ENCODE measurements around the gene PRKG1. TPM values are rescaled to one million over a fixed set of nuclear protein-coding genes. Genes with fewer than 3 reads are reported as not detected.

Gene PRKG1
- total RNA-seq, 2 experiments from 2014 or later, result not detected

- DNase-seq, result no peak
- no peaks in the 10 kb centered on the region for H3K9me3 Mint-ChIP-seq (ENCODE audit: low read depth)
Measured at GRCh38 chr10:51852297-51852696, 778.0 kb downstream of the PRKG1 start.

GRCh38 chr10:51857305-51857704, 783.0 kb downstream of the PRKG1 start:
- no peak for ATAC-seq
- no peak for DNase-seq
- CTCF ChIA-PET, result no interaction called here
- Mint-ChIP-seq H3K27me3 (peaks cover 3% of the 10 kb centered on the region), H3K4me3 (no peak overlapping the region), H3K36me3 (no peaks in the 10 kb centered on the region), H3K9me3 (ENCODE audit: low read depth) (no peaks in the 10 kb centered on the region), H3K4me1 (peaks cover 3% of the 10 kb centered on the region), H3K27ac (no peak overlapping the region)

More at GRCh38 chr10:51852297-51852696, 778.0 kb downstream of the PRKG1 start:
- no peaks in the 10 kb centered on the region for H3K4me1 Mint-ChIP-seq
- peaks cover 3% of the 10 kb centered on the region for H3K27me3 Mint-ChIP-seq
- H3K27ac Mint-ChIP-seq, result no peak overlapping the region
- CTCF ChIA-PET, result no interaction called here
- no peak for ATAC-seq
- no peak overlapping the region for H3K4me3 Mint-ChIP-seq
- no peaks in the 10 kb centered on the region for H3K36me3 Mint-ChIP-seq

GRCh38 chr10:51860257-51860656, 786.0 kb downstream of the PRKG1 start:
- ATAC-seq, result no peak
- Mint-ChIP-seq H3K36me3 (no peaks in the 10 kb centered on the region), H3K27ac (no peak overlapping the region), H3K4me1 (peaks cover 3% of the 10 kb centered on the region), H3K4me3 (no peak overlapping the region), H3K27me3 (peaks cover 3% of the 10 kb centered on the region), H3K9me3 (ENCODE audit: low read depth) (no peaks in the 10 kb centered on the region)
- DNase-seq, result no peak
- CTCF ChIA-PET, result interaction anchor here (0.7 kb wide), 1 partner anchor 26 kb away, joined by 3 read pairs; no protein-coding TSS in a partner anchor

GRCh38 chr10:51861051-51861450, 786.8 kb downstream of the PRKG1 start:
- Mint-ChIP-seq H3K27me3 (peaks cover 1% of the 10 kb centered on the region), H3K4me1 (peaks cover 3% of the 10 kb centered on the region), H3K4me3 (no peak overlapping the region), H3K9me3 (ENCODE audit: low read depth) (no peaks in the 10 kb centered on the region), H3K36me3 (no peaks in the 10 kb centered on the region), H3K27ac (no peak overlapping the region)
- CTCF ChIA-PET, result interaction anchor here (0.7 kb wide), 1 partner anchor 25 kb away, joined by 3 read pairs; no protein-coding TSS in a partner anchor
- ATAC-seq (no peak), DNase-seq (no peak)

GRCh38 chr10:51861731-51862130, 787.4 kb downstream of the PRKG1 start:
- no peaks in the 10 kb centered on the region for H3K36me3 Mint-ChIP-seq
- CTCF ChIA-PET, result no interaction called here
- H3K4me3 Mint-ChIP-seq, result no peak overlapping the region
- no peak overlapping the region for H3K27ac Mint-ChIP-seq
- no peaks in the 10 kb centered on the region for H3K9me3 Mint-ChIP-seq (ENCODE audit: low read depth)
- DNase-seq (no peak), ATAC-seq (no peak)
- no peaks in the 10 kb centered on the region for H3K27me3 Mint-ChIP-seq
- H3K4me1 Mint-ChIP-seq, result peaks cover 3% of the 10 kb centered on the region

GRCh38 chr10:51862149-51862548, 787.9 kb downstream of the PRKG1 start:
- no peaks in the 10 kb centered on the region for H3K27me3 Mint-ChIP-seq
- no peaks in the 10 kb centered on the region for H3K36me3 Mint-ChIP-seq
- no peak for DNase-seq
- no peak overlapping the region for H3K4me3 Mint-ChIP-seq
- CTCF ChIA-PET, result no interaction called here
- H3K27ac Mint-ChIP-seq, result no peak overlapping the region
- H3K4me1 Mint-ChIP-seq, result peaks cover 3% of the 10 kb centered on the region
- H3K9me3 Mint-ChIP-seq (ENCODE audit: low read depth), result no peaks in the 10 kb centered on the region
- ATAC-seq, result no peak

GRCh38 chr10:51867956-51868355, 793.7 kb downstream of the PRKG1 start:
- Mint-ChIP-seq H3K4me1 (no peaks in the 10 kb centered on the region), H3K36me3 (no peaks in the 10 kb centered on the region), H3K27ac (no peak overlapping the region), H3K4me3 (no peak overlapping the region), H3K9me3 (ENCODE audit: low read depth) (no peaks in the 10 kb centered on the region), H3K27me3 (peaks cover 2% of the 10 kb centered on the region)
- DNase-seq (no peak), ATAC-seq (no peak)
- CTCF ChIA-PET, result interaction anchor here (0.9 kb wide), 1 partner anchor 104 kb away, joined by 3 read pairs; no protein-coding TSS in a partner anchor

- ATAC-seq (no peak), DNase-seq (no peak)
- Mint-ChIP-seq H3K9me3 (ENCODE audit: low read depth) (no peaks in the 10 kb centered on the region), H3K4me3 (no peak overlapping the region), H3K4me1 (peaks cover 9% of the 10 kb centered on the region), H3K27ac (no peak overlapping the region), H3K27me3 (peaks cover 2% of the 10 kb centered on the region), H3K36me3 (no peaks in the 10 kb centered on the region)
- CTCF ChIA-PET, result interaction anchor here (1.1 kb wide), 1 partner anchor 9 kb away, joined by 3 read pairs; no protein-coding TSS in a partner anchor
Measured at GRCh38 chr10:51874131-51874530, 799.8 kb downstream of the PRKG1 start.

- no peak overlapping the region for H3K4me3 Mint-ChIP-seq
- H3K27ac Mint-ChIP-seq, result no peak overlapping the region
- H3K4me1 Mint-ChIP-seq, result peaks cover 16% of the 10 kb centered on the region
- ATAC-seq, result no peak
- H3K36me3 Mint-ChIP-seq, result no peaks in the 10 kb centered on the region
- no peaks in the 10 kb centered on the region for H3K9me3 Mint-ChIP-seq (ENCODE audit: low read depth)
- no peak for DNase-seq
- CTCF ChIA-PET, result no interaction called here
- H3K27me3 Mint-ChIP-seq, result peaks cover 2% of the 10 kb centered on the region
Measured at GRCh38 chr10:51875610-51876009, 801.3 kb downstream of the PRKG1 start.

- no peak overlapping the region for H3K4me3 Mint-ChIP-seq
- H3K36me3 Mint-ChIP-seq, result no peaks in the 10 kb centered on the region
- CTCF ChIA-PET, result no interaction called here
- no peak for ATAC-seq
- no peak overlapping the region for H3K27ac Mint-ChIP-seq
- H3K9me3 Mint-ChIP-seq (ENCODE audit: low read depth), result no peaks in the 10 kb centered on the region
- H3K27me3 Mint-ChIP-seq, result no peaks in the 10 kb centered on the region
- H3K4me1 Mint-ChIP-seq, result peaks cover 16% of the 10 kb centered on the region
- no peak for DNase-seq
Measured at GRCh38 chr10:51876503-51876902, 802.2 kb downstream of the PRKG1 start.

GRCh38 chr10:51876979-51877378, 802.7 kb downstream of the PRKG1 start:
- H3K27me3 Mint-ChIP-seq, result no peaks in the 10 kb centered on the region
- H3K27ac Mint-ChIP-seq, result no peak overlapping the region
- H3K4me3 Mint-ChIP-seq, result no peak overlapping the region
- H3K4me1 Mint-ChIP-seq, result peaks cover 16% of the 10 kb centered on the region
- CTCF ChIA-PET, result no interaction called here
- DNase-seq (no peak), ATAC-seq (no peak)
- no peaks in the 10 kb centered on the region for H3K9me3 Mint-ChIP-seq (ENCODE audit: low read depth)
- no peaks in the 10 kb centered on the region for H3K36me3 Mint-ChIP-seq

- peaks cover 16% of the 10 kb centered on the region for H3K4me1 Mint-ChIP-seq
- no peaks in the 10 kb centered on the region for H3K27me3 Mint-ChIP-seq
- no peak overlapping the region for H3K27ac Mint-ChIP-seq
- CTCF ChIA-PET, result no interaction called here
- DNase-seq (no peak), ATAC-seq (no peak)
- no peaks in the 10 kb centered on the region for H3K36me3 Mint-ChIP-seq
- H3K4me3 Mint-ChIP-seq, result no peak overlapping the region
- no peaks in the 10 kb centered on the region for H3K9me3 Mint-ChIP-seq (ENCODE audit: low read depth)
Measured at GRCh38 chr10:51877636-51878035, 803.3 kb downstream of the PRKG1 start.

GRCh38 chr10:51878695-51879094, 804.4 kb downstream of the PRKG1 start:
- CTCF ChIA-PET, result interaction anchor here (1.3 kb wide), 1 partner anchor 39 kb away, joined by 3 read pairs; no protein-coding TSS in a partner anchor
- Mint-ChIP-seq H3K9me3 (ENCODE audit: low read depth) (no peaks in the 10 kb centered on the region), H3K27me3 (no peaks in the 10 kb centered on the region), H3K36me3 (no peaks in the 10 kb centered on the region), H3K4me1 (peaks cover 16% of the 10 kb centered on the region), H3K27ac (peak overlapping the region; percentile 90), H3K4me3 (no peak overlapping the region)
- DNase-seq, result no peak
- no peak for ATAC-seq

- peak overlapping the region; percentile 90 for H3K27ac Mint-ChIP-seq
Measured at GRCh38 chr10:51879238-51879637, 805.0 kb downstream of the PRKG1 start.

GRCh38 chr10:51881213-51881612, 806.9 kb downstream of the PRKG1 start:
- no peaks in the 10 kb centered on the region for H3K27me3 Mint-ChIP-seq
- no peaks in the 10 kb centered on the region for H3K36me3 Mint-ChIP-seq
- no peak for DNase-seq
- CTCF ChIA-PET, result no interaction called here
- H3K4me1 Mint-ChIP-seq, result peaks cover 16% of the 10 kb centered on the region
- H3K4me3 Mint-ChIP-seq, result no peak overlapping the region
- no peak for ATAC-seq
- no peak overlapping the region for H3K27ac Mint-ChIP-seq
- no peaks in the 10 kb centered on the region for H3K9me3 Mint-ChIP-seq (ENCODE audit: low read depth)

More at GRCh38 chr10:51879238-51879637, 805.0 kb downstream of the PRKG1 start:
- DNase-seq, result peak; percentile 44
- CTCF ChIA-PET, result interaction anchor here (1.3 kb wide), 1 partner anchor 38 kb away, joined by 3 read pairs; no protein-coding TSS in a partner anchor
- Mint-ChIP-seq H3K9me3 (ENCODE audit: low read depth) (no peaks in the 10 kb centered on the region), H3K36me3 (no peaks in the 10 kb centered on the region), H3K4me1 (peaks cover 16% of the 10 kb centered on the region), H3K27me3 (no peaks in the 10 kb centered on the region), H3K4me3 (peak overlapping the region; percentile 66)
- ATAC-seq, result peak; percentile 93

Data from activated CD8-positive, alpha-beta memory T cell treated with anti-CD3 and anti-CD28 coated beads, Interleukin-2, amount 10 ng/mL, durations not matched to agents 7 days and 5 days (primary cell).